Keratinocyte (primary cell): Measurements from ENCODE around the gene SPPL3. TPM values are rescaled to one million over a fixed set of nuclear protein-coding genes. Genes with fewer than 3 reads are reported as not detected.
A peak's percentile ranks its signal among the peaks of the same experiment; 100 is the strongest.

Source experiments
- DNase-seq: peaks from one replicate; pipeline ENCODE4 v3.0.0-alpha.2; 2011; ENCODE audit warnings: low read depth, missing footprints, low spot score
- FAIRE-seq: peaks from 2 replicates; lab custom pipeline; 2011; peaks lifted over from hg19 to GRCh38; lab: Jason Lieb, UNC
- H2AFZ ChIP-seq: 2 replicates; pipeline ENCODE4 v1.6.0; 2012; ENCODE audit warnings: low read length, control low read depth, inconsistent platforms; ENCODE audit not compliant: control insufficient read depth
- H3K27ac ChIP-seq: 2 replicates; pipeline ENCODE4 v1.5.1; 2011; ENCODE audit warnings: low read length; ENCODE audit not compliant: control insufficient read depth, insufficient read depth
- H3K27me3 ChIP-seq: 3 replicates; pipeline ENCODE4 v1.6.0; 2011; ENCODE audit warnings: low read length; ENCODE audit not compliant: control insufficient read depth, insufficient read depth; ENCODE audit errors: extremely low read depth
- H3K36me3 ChIP-seq, 2 experiments: 2 replicates in 1 of 2; 3 replicates in 1 of 2; pipeline ENCODE4 v1.5.1; 2011; ENCODE audit warnings: low read length in 2 of 2, mild to moderate bottlenecking in 1 of 2; ENCODE audit not compliant: control insufficient read depth in 2 of 2, insufficient read depth in 2 of 2; ENCODE audit errors: extremely low read depth in 1 of 2
- H3K4me1 ChIP-seq: 3 replicates; pipeline ENCODE4 v1.5.1; 2011; ENCODE audit warnings: low read length; ENCODE audit not compliant: control insufficient read depth, insufficient read depth; ENCODE audit errors: extremely low read depth
- H3K4me2 ChIP-seq: 3 replicates; pipeline ENCODE4 v1.6.0; 2011; ENCODE audit warnings: low read depth, low read length; ENCODE audit not compliant: control insufficient read depth, insufficient read depth; ENCODE audit errors: extremely low read depth
- H3K4me3 ChIP-seq, 3 experiments: fragments of 200-600 bp in 1 of 3; sonication (generic) in 1 of 3; 2 replicates in 2 of 3; 3 replicates in 1 of 3; pipeline ENCODE4 v1.5.1; 2011 to 2016; ENCODE audit warnings: low read length in 3 of 3, mild to moderate bottlenecking in 3 of 3, control low read depth in 2 of 3, inconsistent platforms in 1 of 3, low read depth in 1 of 3, mixed read lengths in 1 of 3, mixed run types in 1 of 3, moderate library complexity in 1 of 3; ENCODE audit not compliant: control insufficient read depth in 2 of 3, insufficient read depth in 2 of 3; ENCODE audit errors: extremely low read depth in 1 of 3
- H3K79me2 ChIP-seq: 2 replicates; pipeline ENCODE4 v1.6.0; 2012; ENCODE audit warnings: low read length; ENCODE audit not compliant: control insufficient read depth, insufficient read depth
- H3K9ac ChIP-seq: 3 replicates; pipeline ENCODE4 v1.6.0; 2011; ENCODE audit warnings: low read length; ENCODE audit not compliant: control insufficient read depth, insufficient read depth; ENCODE audit errors: extremely low read depth
- H3K9me1 ChIP-seq: 3 replicates; pipeline ENCODE4 v1.6.0; 2011; ENCODE audit warnings: low read length; ENCODE audit not compliant: control insufficient read depth, insufficient read depth; ENCODE audit errors: extremely low read depth
- H3K9me3 ChIP-seq: 2 replicates; pipeline ENCODE4 v1.5.1; 2012; ENCODE audit warnings: low read depth, low read length; ENCODE audit not compliant: control insufficient read depth
- H4K20me1 ChIP-seq: 3 replicates; pipeline ENCODE4 v1.6.0; 2011; ENCODE audit warnings: low read length; ENCODE audit not compliant: control insufficient read depth, insufficient read depth; ENCODE audit errors: extremely low read depth
- EZH2 ChIP-seq: IDR thresholded peaks from one replicate; pipeline ENCODE4 v1.6.1; 2012; ENCODE audit warnings: inconsistent platforms, mild to moderate bottlenecking, low read length, moderate library complexity
- dilution Hi-C: fragments of 300-500 bp; cut with MboI; formaldehyde crosslinking; loops from one replicate; pipeline ENCODE4 v1.7.0; 2020; ENCODE audit warnings: low sequenced_read_pairs; ENCODE audit not compliant: extremely low pct_ligation_motif_present
- polyA plus RNA-seq, 5 experiments: library from polyadenylated mRNA; depleted of rRNA in 3 of 5; stranded (reverse) in 3 of 5; stranded (forward) in 1 of 5; unstranded in 1 of 5; fragments of >200 nt; gene quantifications; 1 replicate in 1 of 5; 2 replicates in 3 of 5; 3 replicates in 1 of 5; pipeline versions ENCODE4 v1.2.1 to v1.2.3, GENCODE V29; 2011 to 2012; ENCODE audit warnings: missing spikeins in 2 of 5, low read depth in 1 of 5, low replicate concordance in 1 of 5
- TF ChIP-seq, protein P1 (sequence below), 3 experiments: IDR thresholded peaks in 1 of 3; conservative IDR thresholded peaks in 1 of 3; optimal IDR thresholded peaks in 1 of 3; 2 replicates in 2 of 3; 3 replicates in 1 of 3; pipeline versions ENCODE3 to v1.5.1; 2011; ENCODE audit warnings: low read length in 3 of 3, mild to moderate bottlenecking in 3 of 3, moderate library complexity in 2 of 3, control low read depth in 1 of 3, inconsistent platforms in 1 of 3; ENCODE audit not compliant: insufficient read depth in 2 of 3; ENCODE audit errors: extremely low read depth in 1 of 3

The SPPL3 gene
- polyA plus RNA-seq, 1 donor (not counting 4 experiments of a cell fraction or from before 2014, with no cell fraction given): 28.3 TPM

DNA sequence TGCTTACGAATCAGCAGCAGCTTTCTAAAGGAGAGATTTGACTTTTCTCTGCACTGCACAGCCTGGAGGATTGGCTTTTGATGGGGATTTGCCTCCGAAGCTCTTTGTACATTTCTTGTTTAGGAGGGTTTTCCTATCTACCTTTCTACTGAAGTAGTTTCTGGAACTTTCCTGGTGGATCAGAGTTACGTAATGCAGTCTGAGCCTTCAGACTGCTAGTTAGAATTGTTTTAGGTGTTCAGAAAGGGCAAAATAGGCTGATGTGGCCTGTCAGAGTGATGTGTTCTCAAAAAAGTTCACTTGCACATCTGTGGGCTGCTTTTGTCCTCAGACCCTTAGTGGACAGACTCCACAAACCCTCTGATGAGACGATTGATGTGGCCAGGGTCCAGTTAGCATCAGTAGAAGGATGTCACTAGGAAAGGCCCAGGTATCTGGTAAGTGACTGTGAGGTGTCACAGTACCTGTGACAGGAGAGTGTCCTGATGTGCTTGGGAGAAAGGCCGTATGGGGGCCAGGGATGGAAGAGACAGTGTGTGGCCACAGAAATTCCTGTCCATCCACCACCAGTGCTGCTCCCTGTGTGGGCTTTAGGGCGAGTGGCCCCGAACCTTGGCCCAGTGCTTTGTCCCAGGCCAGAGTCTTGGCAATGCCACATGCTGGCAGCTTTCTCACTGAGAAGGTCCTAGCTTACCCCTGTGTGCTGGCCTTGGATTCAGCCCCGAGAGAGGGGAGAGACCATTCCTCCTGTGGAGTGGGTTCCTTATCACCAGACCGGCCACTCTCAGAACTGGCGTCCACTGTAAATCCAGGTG lies 183.0 kb downstream of the SPPL3 start:
- Histone ChIP-seq H3K27me3 (no peaks in the 10 kb centered on the region), H3K4me3 (no peak overlapping the region), H3K9me1 (no peaks in the 10 kb centered on the region), H2AFZ (no peak overlapping the region), H3K9me3 (no peaks in the 10 kb centered on the region), H3K27ac (no peak overlapping the region), H3K4me1 (peaks cover 12% of the 10 kb centered on the region), H3K9ac (no peak overlapping the region), H3K79me2 (no peaks in the 10 kb centered on the region), H3K36me3 (peaks cover 30 to 47% of the 10 kb centered on the region in 2 experiments), H3K4me2 (no peak overlapping the region), H4K20me1 (no peaks in the 10 kb centered on the region)
- no peak for TF ChIP-seq EZH2
- TF ChIP-seq, protein P1, sequence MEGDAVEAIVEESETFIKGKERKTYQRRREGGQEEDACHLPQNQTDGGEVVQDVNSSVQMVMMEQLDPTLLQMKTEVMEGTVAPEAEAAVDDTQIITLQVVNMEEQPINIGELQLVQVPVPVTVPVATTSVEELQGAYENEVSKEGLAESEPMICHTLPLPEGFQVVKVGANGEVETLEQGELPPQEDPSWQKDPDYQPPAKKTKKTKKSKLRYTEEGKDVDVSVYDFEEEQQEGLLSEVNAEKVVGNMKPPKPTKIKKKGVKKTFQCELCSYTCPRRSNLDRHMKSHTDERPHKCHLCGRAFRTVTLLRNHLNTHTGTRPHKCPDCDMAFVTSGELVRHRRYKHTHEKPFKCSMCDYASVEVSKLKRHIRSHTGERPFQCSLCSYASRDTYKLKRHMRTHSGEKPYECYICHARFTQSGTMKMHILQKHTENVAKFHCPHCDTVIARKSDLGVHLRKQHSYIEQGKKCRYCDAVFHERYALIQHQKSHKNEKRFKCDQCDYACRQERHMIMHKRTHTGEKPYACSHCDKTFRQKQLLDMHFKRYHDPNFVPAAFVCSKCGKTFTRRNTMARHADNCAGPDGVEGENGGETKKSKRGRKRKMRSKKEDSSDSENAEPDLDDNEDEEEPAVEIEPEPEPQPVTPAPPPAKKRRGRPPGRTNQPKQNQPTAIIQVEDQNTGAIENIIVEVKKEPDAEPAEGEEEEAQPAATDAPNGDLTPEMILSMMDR (optimal IDR thresholded peaks at IDR 0.05 in 1 of 3, IDR thresholded peaks at IDR 0.05 in 1 of 3, conservative IDR thresholded peaks at IDR 0.05 in 1 of 3; ENCODE audit: extremely low read depth in 1 of 3, insufficient read depth in 2 of 3, low read length in 3 of 3): no peak
- dilution Hi-C loops: no loop called here
- FAIRE-seq (no peak), DNase-seq (no peak)

DNA sequence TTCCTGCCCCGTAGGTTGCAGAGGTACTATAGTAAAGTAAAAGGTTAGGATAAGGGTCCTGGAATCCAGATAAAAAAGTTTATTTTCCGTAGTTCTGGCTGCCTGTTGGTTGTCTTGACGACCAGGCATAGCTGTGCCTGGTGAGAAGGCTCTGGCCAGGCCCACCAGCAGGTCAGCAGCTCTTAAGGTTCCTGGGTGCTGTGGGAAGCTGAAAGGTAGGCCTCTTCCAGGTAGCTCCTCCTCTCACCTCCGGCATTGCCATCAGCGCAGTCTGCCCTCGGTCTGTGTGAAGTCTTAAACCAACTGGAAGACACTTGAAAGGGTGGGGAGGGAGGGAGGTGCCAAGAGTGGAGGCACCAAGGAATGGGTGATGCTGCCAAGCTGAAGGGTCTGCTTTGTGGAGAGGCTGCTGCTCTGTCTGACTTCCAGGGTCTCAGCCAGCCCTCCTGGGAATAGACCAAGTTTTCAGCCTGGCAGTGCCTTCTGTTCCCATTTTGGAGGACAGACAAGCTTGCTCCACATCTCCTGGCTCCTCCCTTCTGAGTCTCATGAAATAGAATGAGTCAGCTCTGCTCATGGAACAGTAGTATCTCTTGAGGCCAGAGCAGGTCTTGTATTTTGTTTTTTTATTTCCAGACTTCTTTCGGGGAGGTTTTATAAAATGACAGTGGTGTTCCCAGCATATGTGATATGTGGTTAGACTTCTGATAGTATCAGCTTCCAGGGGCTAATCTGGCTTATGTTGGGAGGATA lies 183.7 kb downstream of the SPPL3 start:
- TF ChIP-seq, protein P1 (optimal IDR thresholded peaks at IDR 0.05 in 1 of 3, IDR thresholded peaks at IDR 0.05 in 1 of 3, conservative IDR thresholded peaks at IDR 0.05 in 1 of 3; ENCODE audit: extremely low read depth in 1 of 3, insufficient read depth in 2 of 3, low read length in 3 of 3): no peak
- no peak for TF ChIP-seq EZH2
- no peak overlapping the region for H3K4me2 ChIP-seq
- H3K27ac ChIP-seq: no peak overlapping the region

More for the DNA sequence above, 183.7 kb downstream of the SPPL3 start:
- H3K27me3 ChIP-seq: no peaks in the 10 kb centered on the region
- H4K20me1 ChIP-seq: no peaks in the 10 kb centered on the region
- no peak overlapping the region for H2AFZ ChIP-seq
- H3K79me2 ChIP-seq: no peaks in the 10 kb centered on the region
- H3K9me1 ChIP-seq: no peaks in the 10 kb centered on the region
- no peaks in the 10 kb centered on the region for H3K9me3 ChIP-seq
- H3K4me1 ChIP-seq: peaks cover 9% of the 10 kb centered on the region
- no peak for DNase-seq
- H3K4me3 ChIP-seq: no peak overlapping the region
- peaks cover 33 to 49% of the 10 kb centered on the region in 2 experiments for H3K36me3 ChIP-seq
- no peak overlapping the region for H3K9ac ChIP-seq
- FAIRE-seq: peak; percentile 56
- dilution Hi-C loops: no loop called here
